ENCODE results near the gene LYSMD2.

DNA sequence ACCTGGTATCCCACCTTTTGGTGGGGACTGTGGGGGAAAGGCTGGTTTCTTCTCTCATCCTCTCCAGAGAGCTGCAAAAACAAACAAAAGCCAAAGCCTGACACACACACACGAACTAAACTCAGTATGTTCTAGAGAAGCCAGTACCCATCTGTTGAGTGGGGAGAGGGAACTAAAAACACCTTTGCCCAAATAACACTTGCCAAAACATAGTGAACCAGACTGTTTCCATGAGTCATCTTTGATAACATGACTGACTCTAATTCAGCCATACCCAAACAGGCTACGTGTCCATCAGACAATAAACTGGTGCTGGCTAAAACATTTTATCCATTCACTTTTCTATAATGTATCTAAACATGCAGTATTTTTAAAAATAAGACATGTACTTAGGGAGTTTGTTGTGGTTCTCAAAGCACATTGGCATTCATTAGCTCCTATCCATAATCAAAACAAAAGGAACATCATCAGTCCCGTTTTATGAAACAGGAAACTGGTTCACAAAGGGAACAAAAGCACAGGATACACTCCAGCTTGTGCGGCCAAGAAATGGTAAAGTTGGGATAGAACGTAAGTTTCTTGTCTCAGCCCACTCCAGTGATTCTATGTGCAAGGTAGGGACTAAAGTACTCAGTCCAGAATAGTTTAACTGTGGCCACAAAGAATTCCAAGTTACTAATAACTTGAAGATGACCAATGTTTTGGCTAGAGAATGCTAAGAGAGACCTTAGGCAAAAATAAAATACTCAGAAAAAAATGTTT lies 16.1 kb downstream of the LYSMD2 start:
- TF ChIP-seq REST (IDR thresholded peaks at IDR 0.05; ENCODE audit: unreplicated experiment), result no peak
- no peak for TF ChIP-seq CTCF (conservative IDR thresholded peaks at IDR 0.05; ENCODE audit: low read depth in 2 of 2)
- TF ChIP-seq EZH2phosphoT487 (IDR thresholded peaks at IDR 0.05; ENCODE audit: unreplicated experiment), result no peak
- no peak for TF ChIP-seq POLR2AphosphoS5 (IDR thresholded peaks at IDR 0.05; ENCODE audit: low read depth)
- no peak for TF ChIP-seq JUNB (IDR thresholded peaks at IDR 0.05; ENCODE audit: unreplicated experiment)
- TF ChIP-seq EZH2 (IDR thresholded peaks at IDR 0.05; ENCODE audit: low read depth, unreplicated experiment), result no peak
- TF ChIP-seq, protein P1, sequence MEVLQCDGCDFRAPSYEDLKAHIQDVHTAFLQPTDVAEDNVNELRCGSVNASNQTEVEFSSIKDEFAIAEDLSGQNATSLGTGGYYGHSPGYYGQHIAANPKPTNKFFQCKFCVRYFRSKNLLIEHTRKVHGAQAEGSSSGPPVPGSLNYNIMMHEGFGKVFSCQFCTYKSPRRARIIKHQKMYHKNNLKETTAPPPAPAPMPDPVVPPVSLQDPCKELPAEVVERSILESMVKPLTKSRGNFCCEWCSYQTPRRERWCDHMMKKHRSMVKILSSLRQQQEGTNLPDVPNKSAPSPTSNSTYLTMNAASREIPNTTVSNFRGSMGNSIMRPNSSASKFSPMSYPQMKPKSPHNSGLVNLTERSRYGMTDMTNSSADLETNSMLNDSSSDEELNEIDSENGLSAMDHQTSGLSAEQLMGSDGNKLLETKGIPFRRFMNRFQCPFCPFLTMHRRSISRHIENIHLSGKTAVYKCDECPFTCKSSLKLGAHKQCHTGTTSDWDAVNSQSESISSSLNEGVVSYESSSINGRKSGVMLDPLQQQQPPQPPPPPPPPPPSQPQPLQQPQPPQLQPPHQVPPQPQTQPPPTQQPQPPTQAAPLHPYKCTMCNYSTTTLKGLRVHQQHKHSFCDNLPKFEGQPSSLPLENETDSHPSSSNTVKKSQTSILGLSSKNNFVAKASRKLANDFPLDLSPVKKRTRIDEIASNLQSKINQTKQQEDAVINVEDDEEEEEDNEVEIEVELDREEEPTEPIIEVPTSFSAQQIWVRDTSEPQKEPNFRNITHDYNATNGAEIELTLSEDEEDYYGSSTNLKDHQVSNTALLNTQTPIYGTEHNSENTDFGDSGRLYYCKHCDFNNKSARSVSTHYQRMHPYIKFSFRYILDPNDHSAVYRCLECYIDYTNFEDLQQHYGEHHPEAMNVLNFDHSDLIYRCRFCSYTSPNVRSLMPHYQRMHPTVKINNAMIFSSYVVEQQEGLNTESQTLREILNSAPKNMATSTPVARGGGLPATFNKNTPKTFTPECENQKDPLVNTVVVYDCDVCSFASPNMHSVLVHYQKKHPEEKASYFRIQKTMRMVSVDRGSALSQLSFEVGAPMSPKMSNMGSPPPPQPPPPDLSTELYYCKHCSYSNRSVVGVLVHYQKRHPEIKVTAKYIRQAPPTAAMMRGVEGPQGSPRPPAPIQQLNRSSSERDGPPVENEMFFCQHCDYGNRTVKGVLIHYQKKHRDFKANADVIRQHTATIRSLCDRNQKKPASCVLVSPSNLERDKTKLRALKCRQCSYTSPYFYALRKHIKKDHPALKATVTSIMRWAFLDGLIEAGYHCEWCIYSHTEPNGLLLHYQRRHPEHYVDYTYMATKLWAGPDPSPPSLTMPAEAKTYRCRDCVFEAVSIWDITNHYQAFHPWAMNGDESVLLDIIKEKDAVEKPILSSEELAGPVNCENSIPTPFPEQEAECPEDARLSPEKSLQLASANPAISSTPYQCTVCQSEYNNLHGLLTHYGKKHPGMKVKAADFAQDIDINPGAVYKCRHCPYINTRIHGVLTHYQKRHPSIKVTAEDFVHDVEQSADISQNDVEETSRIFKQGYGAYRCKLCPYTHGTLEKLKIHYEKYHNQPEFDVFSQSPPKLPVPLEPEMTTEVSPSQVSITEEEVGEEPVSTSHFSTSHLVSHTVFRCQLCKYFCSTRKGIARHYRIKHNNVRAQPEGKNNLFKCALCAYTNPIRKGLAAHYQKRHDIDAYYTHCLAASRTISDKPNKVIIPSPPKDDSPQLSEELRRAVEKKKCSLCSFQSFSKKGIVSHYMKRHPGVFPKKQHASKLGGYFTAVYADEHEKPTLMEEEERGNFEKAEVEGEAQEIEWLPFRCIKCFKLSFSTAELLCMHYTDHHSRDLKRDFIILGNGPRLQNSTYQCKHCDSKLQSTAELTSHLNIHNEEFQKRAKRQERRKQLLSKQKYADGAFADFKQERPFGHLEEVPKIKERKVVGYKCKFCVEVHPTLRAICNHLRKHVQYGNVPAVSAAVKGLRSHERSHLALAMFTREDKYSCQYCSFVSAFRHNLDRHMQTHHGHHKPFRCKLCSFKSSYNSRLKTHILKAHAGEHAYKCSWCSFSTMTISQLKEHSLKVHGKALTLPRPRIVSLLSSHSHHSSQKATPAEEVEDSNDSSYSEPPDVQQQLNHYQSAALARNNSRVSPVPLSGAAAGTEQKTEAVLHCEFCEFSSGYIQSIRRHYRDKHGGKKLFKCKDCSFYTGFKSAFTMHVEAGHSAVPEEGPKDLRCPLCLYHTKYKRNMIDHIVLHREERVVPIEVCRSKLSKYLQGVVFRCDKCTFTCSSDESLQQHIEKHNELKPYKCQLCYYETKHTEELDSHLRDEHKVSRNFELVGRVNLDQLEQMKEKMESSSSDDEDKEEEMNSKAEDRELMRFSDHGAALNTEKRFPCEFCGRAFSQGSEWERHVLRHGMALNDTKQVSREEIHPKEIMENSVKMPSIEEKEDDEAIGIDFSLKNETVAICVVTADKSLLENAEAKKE (CRISPR knock-in tag; IDR thresholded peaks at IDR 0.05), result no peak
- no peak for TF ChIP-seq NANOG (IDR thresholded peaks at IDR 0.05; ENCODE audit: borderline replicate concordance)
- no peak for TF ChIP-seq ZNF331 (CRISPR knock-in tag; IDR thresholded peaks at IDR 0.05; ENCODE audit: low read depth)
- no peak for TF ChIP-seq CREB1 (CRISPR knock-in tag; IDR thresholded peaks at IDR 0.05; ENCODE audit: low read depth)
